Muscle of back (tissue), 11 donors: ENCODE measurements around the gene CFAP299. TPM values are rescaled to one million over a fixed set of nuclear protein-coding genes. Genes with fewer than 3 reads are reported as not detected.

ENCODE experiments used
- DNase-seq, 3 donors: peaks; one replicate each; pipeline versions ENCODE4 v3.0.0 to v3.0.0-alpha.2; 2013
- polyA plus RNA-seq, 10 donors: library from polyadenylated mRNA; unstranded; fragments of 120-200 nt; gene quantifications; one replicate each; pipeline ENCODE4 v1.2.1, GENCODE V29; 2013; ENCODE audit not compliant: insufficient read length in 10 of 10

CFAP299 gene
- polyA plus RNA-seq, 10 donors = 0.24 to 0.46 TPM; not detected in 8

DNA sequence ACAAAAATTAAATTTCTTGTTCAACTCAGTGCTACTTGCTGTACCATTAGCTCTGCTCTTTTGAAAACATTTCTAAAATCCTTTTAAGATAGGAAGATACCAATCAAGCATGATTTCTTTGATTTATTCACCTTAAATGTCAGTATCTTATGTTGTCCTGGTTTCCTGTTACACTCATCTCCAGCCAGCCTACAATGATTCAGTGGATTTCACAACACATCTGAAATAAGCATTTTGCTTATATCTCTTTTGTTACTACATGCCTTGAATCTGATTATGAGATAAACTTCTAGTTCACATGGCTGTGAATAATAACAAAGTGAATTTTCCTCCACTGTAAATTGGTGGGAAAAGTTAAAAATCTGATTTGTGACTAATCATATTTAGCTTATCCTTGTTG is 582.5 kb downstream of the CFAP299 start:
- no peak for DNase-seq

GRCh38 chr4:80921441-80921840 is 585.9 kb downstream of the CFAP299 start:
- no peak for DNase-seq

DNA sequence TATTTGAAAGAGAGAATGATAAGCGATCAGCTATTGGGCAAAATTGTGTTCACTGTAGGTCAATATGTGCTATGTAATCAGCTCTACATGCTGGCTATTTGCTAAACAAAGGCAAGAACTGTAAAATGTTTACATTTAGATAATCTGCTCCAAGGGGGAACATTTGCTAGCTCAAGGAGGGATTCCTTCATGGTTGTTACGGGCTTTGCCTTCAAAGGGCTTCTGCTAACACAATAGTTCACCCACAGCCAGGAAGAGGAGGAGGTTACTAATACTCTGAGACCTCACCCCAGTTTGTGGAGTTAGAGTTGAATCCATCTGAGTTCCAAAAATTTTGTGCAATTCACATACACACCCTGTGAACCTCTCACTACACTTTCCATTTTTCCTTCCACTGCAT is 587.4 kb downstream of the CFAP299 start:
- no peak for DNase-seq

DNA sequence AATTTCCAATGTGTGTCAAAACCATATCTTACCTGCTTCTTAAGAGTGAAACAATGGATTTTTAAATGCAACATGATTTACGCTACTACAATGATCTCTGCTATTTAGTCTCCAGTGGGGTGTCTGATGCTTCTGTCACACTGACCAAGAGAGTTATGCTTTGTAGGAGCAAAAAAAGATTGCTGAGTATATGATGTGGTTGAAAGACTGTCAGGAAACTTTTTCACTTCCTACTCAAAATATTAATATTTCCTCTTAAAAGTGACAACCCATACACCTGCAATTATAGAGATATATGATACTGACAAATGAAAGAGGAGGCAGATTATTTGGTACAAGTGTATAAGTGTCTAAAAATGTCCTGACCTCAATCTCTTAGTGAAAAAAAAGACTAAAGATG is 589.8 kb downstream of the CFAP299 start:
- no peak for DNase-seq

- DNase-seq = no peak
Observed at GRCh38 chr4:80926446-80926845, 590.9 kb downstream of the CFAP299 start.

DNA sequence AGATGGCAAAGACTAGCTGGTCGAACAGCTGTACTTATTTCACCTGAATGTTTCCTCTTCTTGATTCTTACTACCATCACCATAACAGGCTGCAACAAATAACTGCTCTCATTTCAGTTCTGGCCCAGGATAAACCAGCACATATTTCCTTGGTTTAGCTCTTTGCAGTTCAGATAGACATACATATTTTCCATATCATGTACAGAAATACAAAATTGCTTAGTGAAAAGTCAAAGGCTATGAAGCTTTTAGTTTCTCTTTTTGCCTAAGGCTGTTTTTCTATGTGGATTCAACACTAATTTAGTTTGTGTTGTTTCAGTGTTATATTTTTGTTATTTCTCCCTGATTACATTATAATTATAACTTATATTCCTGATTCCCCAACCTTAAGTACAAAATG is 591.4 kb downstream of the CFAP299 start:
- DNase-seq = peak in 1 of 3 donors; percentile 15

- DNase-seq = peak in 2 of 3 donors; percentile 28 to 51
Observed at GRCh38 chr4:80927420-80927819, 591.9 kb downstream of the CFAP299 start.

DNA sequence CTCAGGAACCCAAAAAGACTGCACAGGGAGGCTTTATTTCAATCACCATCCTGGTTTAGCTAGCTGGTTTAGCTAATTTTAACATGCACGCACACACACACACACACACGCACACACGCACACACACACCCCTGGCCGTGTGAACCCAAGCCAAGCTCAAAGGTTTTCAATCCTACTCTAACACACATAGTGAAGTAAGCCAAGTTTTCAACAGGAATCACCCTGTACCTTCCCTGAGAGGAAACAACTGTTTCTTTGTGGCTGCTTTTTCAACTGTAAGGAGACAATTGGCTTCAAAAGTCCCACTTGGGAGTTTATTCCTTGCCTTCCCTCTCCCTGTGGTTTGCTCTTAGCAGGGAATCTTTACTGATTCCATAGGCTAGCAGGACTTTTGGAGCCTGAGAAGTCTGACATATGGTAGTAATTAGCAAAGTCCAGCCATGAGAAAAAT is 596.1 kb downstream of the CFAP299 start:
- DNase-seq = peak; percentile 32 to 69 (median 43)

GRCh38 chr4:80948141-80948540 is 612.6 kb downstream of the CFAP299 start:
- peak; percentile 40 to 74 (median 62) for DNase-seq

DNA sequence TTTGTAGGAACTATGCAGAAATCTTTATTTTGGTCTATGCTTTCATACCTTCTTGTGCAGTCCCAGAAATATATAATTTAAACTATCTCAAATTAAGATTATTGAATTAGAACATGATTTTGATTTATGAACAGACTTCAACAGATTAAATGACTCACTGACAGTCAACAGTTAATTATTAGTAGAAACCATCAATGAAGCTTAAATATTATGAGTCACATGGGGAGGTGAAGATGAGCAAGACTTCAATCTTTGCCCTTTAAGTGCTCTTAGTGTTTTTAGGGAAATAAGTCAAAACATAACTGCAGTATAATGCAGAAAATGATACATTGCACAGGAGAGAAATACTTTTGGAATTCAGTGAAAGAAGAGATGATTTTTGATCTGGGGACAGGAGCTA is 613.5 kb downstream of the CFAP299 start:
- no peak for DNase-seq

GRCh38 chr4:80956421-80956820 is 620.9 kb downstream of the CFAP299 start:
- DNase-seq = no peak

- no peak for DNase-seq
Observed at GRCh38 chr4:80963051-80963450, 627.5 kb downstream of the CFAP299 start.

- DNase-seq = no peak
Observed at GRCh38 chr4:80967346-80967745, 631.8 kb downstream of the CFAP299 start.

DNA sequence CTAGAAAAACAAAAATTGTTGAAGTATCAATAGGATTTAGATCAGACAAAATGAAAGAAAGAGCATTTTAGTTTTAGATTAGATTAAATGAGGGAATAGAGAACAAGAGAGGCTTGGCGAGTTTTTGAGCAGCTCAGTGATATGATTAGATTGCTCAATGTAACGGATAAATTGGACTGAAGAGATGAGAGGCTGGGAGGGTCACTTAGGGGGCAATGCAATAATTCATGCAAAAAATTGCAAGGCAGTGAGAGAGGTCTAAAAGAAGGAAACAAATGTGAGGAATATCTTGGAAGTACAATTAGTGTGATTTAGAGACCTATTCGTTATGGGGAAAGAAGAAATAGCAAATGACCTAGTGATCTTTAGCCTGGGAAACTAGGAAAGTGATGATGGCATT is 644.7 kb downstream of the CFAP299 start:
- no peak for DNase-seq

- no peak for DNase-seq
Observed at GRCh38 chr4:80986011-80986410, 650.5 kb downstream of the CFAP299 start.

GRCh38 chr4:80989921-80990544 is 654.5 kb downstream of the CFAP299 start:
- DNase-seq = peak; percentile 47 to 80 (median 64)

- peak in 1 of 3 donors; percentile 7 for DNase-seq
Observed at GRCh38 chr4:80990851-80991250, 655.3 kb downstream of the CFAP299 start.

GRCh38 chr4:80999943-81000342 is 664.4 kb downstream of the CFAP299 start:
- DNase-seq = no peak

- no peak for DNase-seq
Observed at GRCh38 chr4:81003597-81004111, 668.1 kb downstream of the CFAP299 start.

DNA sequence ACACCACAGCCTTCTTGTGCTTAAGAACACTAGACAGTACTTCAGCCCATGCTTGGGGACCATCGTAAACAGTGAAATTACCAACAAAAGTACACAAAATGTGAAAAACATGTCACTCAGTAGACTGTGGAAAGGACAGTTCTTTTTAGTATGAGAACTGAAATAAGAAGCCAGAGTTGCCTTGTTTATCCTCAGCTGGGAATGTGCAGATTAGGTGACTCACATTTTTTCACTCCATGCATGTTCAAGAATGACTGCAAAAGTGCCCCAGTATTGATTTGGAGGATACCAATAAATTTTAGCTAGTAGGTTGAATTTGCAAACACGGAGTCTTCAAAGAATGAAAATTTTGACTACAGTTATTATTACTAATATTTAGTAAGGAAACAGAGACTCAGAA is 671.9 kb downstream of the CFAP299 start:
- DNase-seq = no peak
